Measurements from ENCODE around the gene ONECUT1. TPM values are rescaled to one million over a fixed set of nuclear protein-coding genes. Genes with fewer than 3 reads are reported as not detected.

Gene ONECUT1
- total and polyA plus RNA-seq, 7 donors = not detected

DNA sequence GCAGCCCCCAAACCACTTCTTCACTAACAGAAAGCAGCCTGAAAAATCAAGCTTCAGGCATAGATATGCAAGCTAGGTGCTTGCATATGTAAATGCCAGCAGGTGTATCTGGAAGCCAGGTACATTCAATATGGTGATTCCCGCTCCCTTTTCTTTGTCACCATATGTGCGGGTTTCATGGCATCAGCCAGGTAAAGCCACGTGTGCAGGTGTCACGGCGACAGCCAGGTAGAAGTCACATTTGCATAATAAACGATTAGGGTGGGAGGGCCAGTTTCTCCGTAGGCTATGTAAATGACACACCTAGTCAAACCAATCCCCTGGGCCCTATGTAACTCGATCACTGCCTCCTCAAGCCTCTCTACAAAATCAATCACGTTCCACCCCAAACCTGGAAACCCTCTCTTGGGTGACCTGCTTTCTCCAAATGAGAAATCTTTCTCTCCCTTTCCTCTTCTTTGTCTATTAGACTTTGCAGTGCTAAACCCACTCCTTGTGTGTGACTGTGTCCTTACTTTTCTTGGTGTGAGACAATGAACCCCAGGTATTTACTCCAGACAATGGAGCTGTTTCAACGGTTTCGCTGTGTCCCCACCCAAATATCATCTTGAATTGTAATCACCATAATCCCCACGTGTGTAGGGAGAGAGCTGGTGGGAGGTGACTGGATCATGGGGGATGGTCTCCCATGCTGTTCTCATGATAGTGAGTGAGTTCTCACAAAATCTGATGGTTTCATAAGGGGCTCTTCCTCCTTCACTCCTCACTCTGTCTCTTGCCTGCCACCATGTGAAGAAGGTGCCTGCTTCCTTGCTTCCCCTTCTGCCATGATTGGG lies 44.6 kb downstream of the ONECUT1 start:
- no peak for ATAC-seq
- intact Hi-C loops (cut with DNase I) = no loop called here
- DNase-seq = no peak
- H3K27me3 ChIP-seq (ENCODE audit: insufficient read depth in 3 of 3, low read length in 2 of 3) = peaks cover 0 to 14% (median 0%) of the 10 kb centered on the region in 3 donors
- no peaks in the 10 kb centered on the region for H3K36me3 ChIP-seq (ENCODE audit: insufficient read depth in 1 of 2, low read depth in 1 of 2)
- H3K4me1 ChIP-seq = no peaks in the 10 kb centered on the region
- H3K9me3 ChIP-seq = no peaks in the 10 kb centered on the region
- H3K4me3 ChIP-seq = no peak overlapping the region
- H3K27ac ChIP-seq = no peak overlapping the region
- WGBS, 3 donors = 54 to 66% (median 65%) methylated on average over 12 of the region's 12 CpGs
- TF ChIP-seq, protein P1, sequence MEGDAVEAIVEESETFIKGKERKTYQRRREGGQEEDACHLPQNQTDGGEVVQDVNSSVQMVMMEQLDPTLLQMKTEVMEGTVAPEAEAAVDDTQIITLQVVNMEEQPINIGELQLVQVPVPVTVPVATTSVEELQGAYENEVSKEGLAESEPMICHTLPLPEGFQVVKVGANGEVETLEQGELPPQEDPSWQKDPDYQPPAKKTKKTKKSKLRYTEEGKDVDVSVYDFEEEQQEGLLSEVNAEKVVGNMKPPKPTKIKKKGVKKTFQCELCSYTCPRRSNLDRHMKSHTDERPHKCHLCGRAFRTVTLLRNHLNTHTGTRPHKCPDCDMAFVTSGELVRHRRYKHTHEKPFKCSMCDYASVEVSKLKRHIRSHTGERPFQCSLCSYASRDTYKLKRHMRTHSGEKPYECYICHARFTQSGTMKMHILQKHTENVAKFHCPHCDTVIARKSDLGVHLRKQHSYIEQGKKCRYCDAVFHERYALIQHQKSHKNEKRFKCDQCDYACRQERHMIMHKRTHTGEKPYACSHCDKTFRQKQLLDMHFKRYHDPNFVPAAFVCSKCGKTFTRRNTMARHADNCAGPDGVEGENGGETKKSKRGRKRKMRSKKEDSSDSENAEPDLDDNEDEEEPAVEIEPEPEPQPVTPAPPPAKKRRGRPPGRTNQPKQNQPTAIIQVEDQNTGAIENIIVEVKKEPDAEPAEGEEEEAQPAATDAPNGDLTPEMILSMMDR (IDR thresholded peaks at IDR 0.05) = no peak

DNA sequence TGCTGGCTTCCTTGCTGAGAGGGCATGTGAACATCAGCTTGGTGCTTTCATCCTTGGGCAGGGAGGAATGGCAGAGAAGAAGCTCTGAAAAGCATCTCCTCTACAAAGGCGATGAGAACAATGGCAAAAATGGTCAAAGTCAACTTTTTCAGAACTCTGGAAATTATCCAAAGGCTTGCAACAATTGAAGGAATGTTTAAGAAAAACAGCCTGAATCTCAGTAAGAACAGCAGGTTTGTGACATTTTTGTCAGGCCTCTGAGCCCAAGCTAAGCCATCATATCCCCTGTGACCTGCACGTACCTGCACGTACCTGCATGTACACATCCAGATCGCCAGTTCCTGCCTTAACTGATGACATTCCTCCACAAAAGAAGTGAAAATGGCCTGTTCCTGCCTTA lies 51.8 kb downstream of the ONECUT1 start:
- Histone ChIP-seq H3K27ac (no peak overlapping the region), H3K4me3 (no peak overlapping the region), H3K36me3 (ENCODE audit: insufficient read depth in 1 of 2, low read depth in 1 of 2) (no peaks in the 10 kb centered on the region), H3K9me3 (no peaks in the 10 kb centered on the region), H3K4me1 (peaks cover 10% of the 10 kb centered on the region), H3K27me3 (ENCODE audit: insufficient read depth in 3 of 3, low read length in 2 of 3) (no peaks in the 10 kb centered on the region)
- DNase-seq (no peak), ATAC-seq (no peak)
- 82 to 88% (median 86%) methylated on average over 4 of the region's 4 CpGs for WGBS, 3 donors
- intact Hi-C loops (cut with DNase I) = loop anchor here (10.0 kb wide), 2 partner anchors 114 to 154 kb away; no protein-coding TSS in a partner anchor
- TF ChIP-seq, protein P1 (IDR thresholded peaks at IDR 0.05) = no peak

DNA sequence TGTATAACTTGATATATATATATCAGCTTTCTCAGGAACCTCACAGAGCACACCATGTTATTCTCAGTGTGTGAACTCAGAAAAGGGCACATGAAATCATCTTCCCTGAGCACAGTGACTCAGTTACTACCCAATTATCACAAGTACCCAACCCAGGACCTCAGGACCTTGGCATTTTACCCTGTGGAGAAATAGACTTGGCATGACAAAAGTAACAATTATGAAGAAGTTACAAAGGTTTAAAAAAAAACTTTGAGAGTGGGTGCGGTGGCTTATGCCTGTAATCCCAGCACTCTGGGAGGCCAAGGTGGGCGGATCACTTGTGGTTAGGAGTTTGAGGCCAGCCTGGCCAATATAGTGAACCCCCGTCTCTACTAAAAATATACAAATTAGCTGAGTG lies 52.4 kb downstream of the ONECUT1 start:
- Histone ChIP-seq H3K27me3 (ENCODE audit: insufficient read depth in 3 of 3, low read length in 2 of 3) (no peaks in the 10 kb centered on the region), H3K36me3 (ENCODE audit: insufficient read depth in 1 of 2, low read depth in 1 of 2) (no peaks in the 10 kb centered on the region), H3K4me1 (peaks cover 15% of the 10 kb centered on the region), H3K4me3 (no peak overlapping the region), H3K9me3 (no peaks in the 10 kb centered on the region), H3K27ac (no peak overlapping the region)
- ATAC-seq = peak in 1 of 4 donors; percentile 37
- no peak for DNase-seq
- TF ChIP-seq, protein P1 (IDR thresholded peaks at IDR 0.05) = no peak
- WGBS, 3 donors = 75 to 77% (median 76%) methylated on average over 3 of the region's 3 CpGs
- intact Hi-C loops (cut with DNase I) = loop anchor here (10.0 kb wide), 2 partner anchors 113 to 153 kb away; no protein-coding TSS in a partner anchor

DNA sequence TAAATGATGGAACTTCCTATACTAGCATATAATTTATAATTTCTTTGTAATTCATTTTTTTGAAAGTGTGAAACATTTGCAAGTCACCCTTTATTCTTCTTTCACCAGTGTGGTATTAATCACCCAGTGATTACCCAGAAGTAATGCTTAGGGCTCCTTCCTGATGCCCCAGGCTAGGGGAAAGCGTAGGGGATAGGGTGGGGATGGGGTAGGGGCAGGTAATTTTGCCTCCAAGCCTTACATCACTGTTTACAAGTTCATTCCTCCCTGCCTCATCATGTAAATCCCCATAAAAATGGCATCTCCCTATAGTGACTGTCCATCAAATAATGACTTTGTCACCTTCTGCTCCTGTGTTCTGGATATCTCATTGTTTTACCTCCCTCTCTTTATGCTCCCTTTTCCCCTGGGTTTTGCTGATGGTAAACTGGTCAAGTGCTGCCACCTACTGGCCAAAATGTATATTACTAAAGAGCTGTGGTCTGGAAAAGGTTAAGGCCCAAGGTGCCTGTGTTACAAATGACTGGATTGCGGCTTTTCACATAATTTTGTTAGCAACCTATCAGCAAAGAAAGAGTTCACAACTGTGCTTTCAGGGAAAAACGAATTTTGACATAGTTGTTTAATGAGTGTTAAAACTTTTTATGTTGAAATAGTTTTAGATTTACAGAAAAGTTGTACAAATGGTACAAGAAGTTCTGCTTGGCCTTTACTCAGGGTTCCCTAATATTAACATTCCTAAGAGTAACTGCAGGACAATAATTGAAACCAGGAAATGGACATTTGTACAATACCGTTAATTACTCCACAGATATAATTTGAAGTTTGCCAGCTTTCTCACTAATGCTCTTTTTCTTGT lies 54.7 kb downstream of the ONECUT1 start:
- WGBS, 3 donors = 60 to 62% (median 61%) methylated on average over 4 of the region's 4 CpGs
- TF ChIP-seq, protein P1 (IDR thresholded peaks at IDR 0.05) = peak; percentile 91
- Histone ChIP-seq H3K27ac (no peak overlapping the region), H3K4me3 (no peak overlapping the region), H3K36me3 (ENCODE audit: insufficient read depth in 1 of 2, low read depth in 1 of 2) (no peaks in the 10 kb centered on the region), H3K9me3 (no peaks in the 10 kb centered on the region), H3K4me1 (peaks cover 35% of the 10 kb centered on the region), H3K27me3 (ENCODE audit: insufficient read depth in 3 of 3, low read length in 2 of 3) (no peaks in the 10 kb centered on the region)
- ATAC-seq = peak; percentile 52 to 76 (median 62)
- no peak for DNase-seq
- intact Hi-C loops (cut with DNase I) = loop anchor here (1.0 to 10.0 kb wide), 5 partner anchors 52 to 479 kb away; no protein-coding TSS in a partner anchor

Data from psoas muscle (tissue), 8 donors.